ENCODE measurements around the gene FAIM2.

FAIM2 gene

GRCh38 chr12:49939307-49939706 lies 35.6 kb upstream of the FAIM2 start:
- DNase-seq (ENCODE audit: low read depth): no peak
- no peak overlapping the region for H3K4me3 ChIP-seq (ENCODE audit: low read depth, low read length)
- no peak for TF ChIP-seq CTCF (IDR thresholded peaks at IDR 0.05; ENCODE audit: insufficient read depth, low read depth, low read length, missing control alignments)

DNA sequence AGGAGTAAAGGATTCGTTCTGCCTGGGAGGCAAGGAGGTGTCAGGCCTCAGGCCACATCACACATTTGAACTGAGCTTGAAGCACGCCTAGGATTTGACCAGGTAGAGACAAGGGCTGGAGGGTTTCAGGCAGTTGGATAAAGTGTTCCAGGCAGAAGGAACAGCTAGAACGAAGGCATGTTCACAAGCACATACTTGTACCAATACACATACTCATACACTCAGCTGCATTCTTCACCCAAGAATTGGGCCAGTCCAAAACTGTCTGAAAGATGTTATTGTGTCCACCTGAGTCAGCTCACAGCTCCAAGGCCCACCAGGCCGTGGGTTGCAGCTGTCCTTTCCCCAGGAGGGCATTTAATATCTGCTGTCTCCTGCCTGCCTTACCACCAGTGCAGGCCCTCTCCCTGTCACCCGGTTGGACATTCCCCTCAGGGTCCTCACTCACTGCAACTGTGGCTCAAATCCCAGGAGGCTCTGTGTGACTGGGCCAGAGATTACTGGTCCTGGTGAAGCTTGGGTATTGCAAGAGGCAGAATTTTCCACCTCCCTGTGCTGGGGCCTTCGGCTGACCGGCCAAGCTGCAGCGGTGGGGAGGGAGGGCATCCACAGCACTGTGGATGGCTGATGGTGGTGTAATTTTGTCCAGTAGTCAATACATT lies 34.1 kb upstream of the FAIM2 start:
- no peak for DNase-seq (ENCODE audit: low read depth)
- H3K4me3 ChIP-seq (ENCODE audit: low read depth, low read length): no peak overlapping the region
- TF ChIP-seq CTCF (IDR thresholded peaks at IDR 0.05; ENCODE audit: insufficient read depth, low read depth, low read length, missing control alignments): no peak

DNA sequence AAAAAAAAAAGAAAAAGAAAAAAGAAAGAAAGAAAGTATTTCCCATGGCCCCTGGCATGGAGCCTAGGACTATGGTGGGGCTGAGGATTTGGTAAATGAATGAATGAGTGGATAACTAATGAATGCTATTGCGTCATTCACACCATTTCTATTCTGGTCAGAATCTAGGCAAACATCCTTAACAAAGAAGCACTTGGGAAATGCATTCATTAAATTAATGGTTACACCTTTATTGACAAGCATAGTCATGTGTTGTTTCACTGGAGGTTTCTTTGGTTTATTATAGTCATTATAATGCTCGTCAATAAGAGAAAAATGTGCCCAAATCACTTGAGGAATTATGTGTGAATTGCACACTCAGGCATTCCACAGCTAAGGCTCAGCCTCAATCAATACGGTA lies 33.2 kb upstream of the FAIM2 start:
- TF ChIP-seq CTCF (IDR thresholded peaks at IDR 0.05; ENCODE audit: insufficient read depth, low read depth, low read length, missing control alignments): no peak
- DNase-seq (ENCODE audit: low read depth): no peak
- no peak overlapping the region for H3K4me3 ChIP-seq (ENCODE audit: low read depth, low read length)

- DNase-seq (ENCODE audit: low read depth): no peak
- no peak for TF ChIP-seq CTCF (IDR thresholded peaks at IDR 0.05; ENCODE audit: insufficient read depth, low read depth, low read length, missing control alignments)
- H3K4me3 ChIP-seq (ENCODE audit: low read depth, low read length): no peak overlapping the region
Measured at GRCh38 chr12:49934505-49934904, 30.8 kb upstream of the FAIM2 start.

GRCh38 chr12:49933796-49934195 lies 30.1 kb upstream of the FAIM2 start:
- DNase-seq (ENCODE audit: low read depth): no peak
- no peak overlapping the region for H3K4me3 ChIP-seq (ENCODE audit: low read depth, low read length)
- no peak for TF ChIP-seq CTCF (IDR thresholded peaks at IDR 0.05; ENCODE audit: insufficient read depth, low read depth, low read length, missing control alignments)

- H3K4me3 ChIP-seq (ENCODE audit: low read depth, low read length): no peak overlapping the region
- TF ChIP-seq CTCF (IDR thresholded peaks at IDR 0.05; ENCODE audit: insufficient read depth, low read depth, low read length, missing control alignments): no peak
- no peak for DNase-seq (ENCODE audit: low read depth)
Measured at GRCh38 chr12:49932533-49933130, 28.9 kb upstream of the FAIM2 start.

- H3K4me3 ChIP-seq (ENCODE audit: low read depth, low read length): no peak overlapping the region
- DNase-seq (ENCODE audit: low read depth): no peak
- TF ChIP-seq CTCF (IDR thresholded peaks at IDR 0.05; ENCODE audit: insufficient read depth, low read depth, low read length, missing control alignments): no peak
Measured at GRCh38 chr12:49932023-49932422, 28.3 kb upstream of the FAIM2 start.

All from GM12865 (cell line).